ENCODE measurements around the gene SSU72.
"Not testable (repeated sequence)": the region's sequence is repeated elsewhere in the genome, so short reads cannot be mapped to it uniquely, and the experiment has no call there.

SSU72 gene

GRCh38 chr1:1599030-1599934 is 24.6 kb upstream of the SSU72 start:
- Histone ChIP-seq H3K4me3 (ENCODE audit: low read length) (peak overlapping the region; percentile 21), H3K27me3 (ENCODE audit: control insufficient read depth, insufficient read depth, low read length) (peaks cover 71% of the 10 kb centered on the region), H3K4me1 (ENCODE audit: control insufficient read depth, low read depth, low read length) (no peaks in the 10 kb centered on the region), H3K27ac (ENCODE audit: low read length) (no peak overlapping the region), H3K9ac (ENCODE audit: low read length) (no peak overlapping the region), H3K9me3 (ENCODE audit: control insufficient read depth, low read depth, low read length) (no peaks in the 10 kb centered on the region), H3K36me3 (ENCODE audit: control insufficient read depth, low read depth, low read length) (no peaks in the 10 kb centered on the region)

- no peak overlapping the region for H3K4me3 ChIP-seq (ENCODE audit: low read length)
Measured at GRCh38 chr1:1598720-1599029, 24.0 kb upstream of the SSU72 start.

GRCh38 chr1:1598051-1598719 is 23.5 kb upstream of the SSU72 start:
- no peak overlapping the region for H3K4me3 ChIP-seq (ENCODE audit: low read length)
- no peak overlapping the region for H3K9ac ChIP-seq (ENCODE audit: low read length)
- H3K27ac ChIP-seq (ENCODE audit: low read length): no peak overlapping the region
- peaks cover 66% of the 10 kb centered on the region for H3K27me3 ChIP-seq (ENCODE audit: control insufficient read depth, insufficient read depth, low read length)
- no peaks in the 10 kb centered on the region for H3K9me3 ChIP-seq (ENCODE audit: control insufficient read depth, low read depth, low read length)
- H3K4me1 ChIP-seq (ENCODE audit: control insufficient read depth, low read depth, low read length): no peaks in the 10 kb centered on the region
- no peaks in the 10 kb centered on the region for H3K36me3 ChIP-seq (ENCODE audit: control insufficient read depth, low read depth, low read length)

More at GRCh38 chr1:1598720-1599029, 24.0 kb upstream of the SSU72 start:
- Histone ChIP-seq H3K4me1 (ENCODE audit: control insufficient read depth, low read depth, low read length) (no peaks in the 10 kb centered on the region), H3K27me3 (ENCODE audit: control insufficient read depth, insufficient read depth, low read length) (peaks cover 71% of the 10 kb centered on the region), H3K27ac (ENCODE audit: low read length) (no peak overlapping the region), H3K9me3 (ENCODE audit: control insufficient read depth, low read depth, low read length) (no peaks in the 10 kb centered on the region), H3K36me3 (ENCODE audit: control insufficient read depth, low read depth, low read length) (no peaks in the 10 kb centered on the region), H3K9ac (ENCODE audit: low read length) (no peak overlapping the region)

- Histone ChIP-seq H3K9me3 (ENCODE audit: control insufficient read depth, low read depth, low read length) (no peaks in the 10 kb centered on the region), H3K9ac (ENCODE audit: low read length) (no peak overlapping the region), H3K4me3 (ENCODE audit: low read length) (no peak overlapping the region)
Measured at GRCh38 chr1:1597275-1597930, 22.7 kb upstream of the SSU72 start.

GRCh38 chr1:1596493-1597274 is 22.0 kb upstream of the SSU72 start:
- Histone ChIP-seq H3K27ac (ENCODE audit: low read length) (no peak overlapping the region), H3K27me3 (ENCODE audit: control insufficient read depth, insufficient read depth, low read length) (peaks cover 53% of the 10 kb centered on the region), H3K4me1 (ENCODE audit: control insufficient read depth, low read depth, low read length) (no peaks in the 10 kb centered on the region), H3K4me3 (ENCODE audit: low read length) (no peak overlapping the region), H3K36me3 (ENCODE audit: control insufficient read depth, low read depth, low read length) (no peaks in the 10 kb centered on the region), H3K9me3 (ENCODE audit: control insufficient read depth, low read depth, low read length) (no peaks in the 10 kb centered on the region), H3K9ac (ENCODE audit: low read length) (no peak overlapping the region)

More at GRCh38 chr1:1597275-1597930, 22.7 kb upstream of the SSU72 start:
- Histone ChIP-seq H3K36me3 (ENCODE audit: control insufficient read depth, low read depth, low read length) (no peaks in the 10 kb centered on the region), H3K27ac (ENCODE audit: low read length) (no peak overlapping the region), H3K27me3 (ENCODE audit: control insufficient read depth, insufficient read depth, low read length) (peaks cover 59% of the 10 kb centered on the region), H3K4me1 (ENCODE audit: control insufficient read depth, low read depth, low read length) (no peaks in the 10 kb centered on the region)

- not testable (repeated sequence) for H3K27ac ChIP-seq (ENCODE audit: low read length); H3K4me3 ChIP-seq (ENCODE audit: low read length); H3K4me1 ChIP-seq (ENCODE audit: control insufficient read depth, low read depth, low read length); H3K36me3 ChIP-seq (ENCODE audit: control insufficient read depth, low read depth, low read length); H3K9me3 ChIP-seq (ENCODE audit: control insufficient read depth, low read depth, low read length); H3K9ac ChIP-seq (ENCODE audit: low read length)
- peaks cover 39% of the 10 kb centered on the region for H3K27me3 ChIP-seq (ENCODE audit: control insufficient read depth, insufficient read depth, low read length)
Measured at GRCh38 chr1:1595341-1595740, 20.7 kb upstream of the SSU72 start.

- Histone ChIP-seq H3K36me3 (ENCODE audit: control insufficient read depth, low read depth, low read length) (no peaks in the 10 kb centered on the region), H3K9me3 (ENCODE audit: control insufficient read depth, low read depth, low read length) (no peaks in the 10 kb centered on the region), H3K27me3 (ENCODE audit: control insufficient read depth, insufficient read depth, low read length) (peaks cover 37% of the 10 kb centered on the region), H3K9ac (ENCODE audit: low read length) (no peak overlapping the region), H3K4me1 (ENCODE audit: control insufficient read depth, low read depth, low read length) (no peaks in the 10 kb centered on the region), H3K4me3 (ENCODE audit: low read length) (no peak overlapping the region), H3K27ac (ENCODE audit: low read length) (no peak overlapping the region)
Measured at GRCh38 chr1:1594602-1595260, 20.1 kb upstream of the SSU72 start.

GRCh38 chr1:1593834-1594601 is 19.4 kb upstream of the SSU72 start:
- no peak overlapping the region for H3K27ac ChIP-seq (ENCODE audit: low read length)
- peaks cover 31% of the 10 kb centered on the region for H3K27me3 ChIP-seq (ENCODE audit: control insufficient read depth, insufficient read depth, low read length)
- H3K4me3 ChIP-seq (ENCODE audit: low read length): no peak overlapping the region
- no peaks in the 10 kb centered on the region for H3K36me3 ChIP-seq (ENCODE audit: control insufficient read depth, low read depth, low read length)
- H3K9me3 ChIP-seq (ENCODE audit: control insufficient read depth, low read depth, low read length): no peaks in the 10 kb centered on the region
- H3K9ac ChIP-seq (ENCODE audit: low read length): no peak overlapping the region
- no peaks in the 10 kb centered on the region for H3K4me1 ChIP-seq (ENCODE audit: control insufficient read depth, low read depth, low read length)

- Histone ChIP-seq H3K27ac (ENCODE audit: low read length) (no peak overlapping the region), H3K27me3 (ENCODE audit: control insufficient read depth, insufficient read depth, low read length) (peaks cover 13% of the 10 kb centered on the region), H3K36me3 (ENCODE audit: control insufficient read depth, low read depth, low read length) (no peaks in the 10 kb centered on the region), H3K4me3 (ENCODE audit: low read length) (no peak overlapping the region), H3K4me1 (ENCODE audit: control insufficient read depth, low read depth, low read length) (no peaks in the 10 kb centered on the region), H3K9ac (ENCODE audit: low read length) (no peak overlapping the region), H3K9me3 (ENCODE audit: control insufficient read depth, low read depth, low read length) (no peaks in the 10 kb centered on the region)
Measured at GRCh38 chr1:1591452-1591851, 16.8 kb upstream of the SSU72 start.

GRCh38 chr1:1583347-1584010 is 8.8 kb upstream of the SSU72 start:
- Histone ChIP-seq H3K4me1 (ENCODE audit: control insufficient read depth, low read depth, low read length) (no peaks in the 10 kb centered on the region), H3K27me3 (ENCODE audit: control insufficient read depth, insufficient read depth, low read length) (peaks cover 26% of the 10 kb centered on the region), H3K9me3 (ENCODE audit: control insufficient read depth, low read depth, low read length) (no peaks in the 10 kb centered on the region), H3K4me3 (ENCODE audit: low read length) (no peak overlapping the region), H3K27ac (ENCODE audit: low read length) (no peak overlapping the region), H3K9ac (ENCODE audit: low read length) (no peak overlapping the region), H3K36me3 (ENCODE audit: control insufficient read depth, low read depth, low read length) (no peaks in the 10 kb centered on the region)

All from iPS-18a (cell line).